ENCODE data around the gene NPM1.
A peak's percentile ranks its signal among the peaks of the same experiment; 100 is the strongest.

The NPM1 gene

GRCh38 chr5:171415115-171415730 lies 27.6 kb downstream of the NPM1 start:
- no peak for DNase-seq

DNA sequence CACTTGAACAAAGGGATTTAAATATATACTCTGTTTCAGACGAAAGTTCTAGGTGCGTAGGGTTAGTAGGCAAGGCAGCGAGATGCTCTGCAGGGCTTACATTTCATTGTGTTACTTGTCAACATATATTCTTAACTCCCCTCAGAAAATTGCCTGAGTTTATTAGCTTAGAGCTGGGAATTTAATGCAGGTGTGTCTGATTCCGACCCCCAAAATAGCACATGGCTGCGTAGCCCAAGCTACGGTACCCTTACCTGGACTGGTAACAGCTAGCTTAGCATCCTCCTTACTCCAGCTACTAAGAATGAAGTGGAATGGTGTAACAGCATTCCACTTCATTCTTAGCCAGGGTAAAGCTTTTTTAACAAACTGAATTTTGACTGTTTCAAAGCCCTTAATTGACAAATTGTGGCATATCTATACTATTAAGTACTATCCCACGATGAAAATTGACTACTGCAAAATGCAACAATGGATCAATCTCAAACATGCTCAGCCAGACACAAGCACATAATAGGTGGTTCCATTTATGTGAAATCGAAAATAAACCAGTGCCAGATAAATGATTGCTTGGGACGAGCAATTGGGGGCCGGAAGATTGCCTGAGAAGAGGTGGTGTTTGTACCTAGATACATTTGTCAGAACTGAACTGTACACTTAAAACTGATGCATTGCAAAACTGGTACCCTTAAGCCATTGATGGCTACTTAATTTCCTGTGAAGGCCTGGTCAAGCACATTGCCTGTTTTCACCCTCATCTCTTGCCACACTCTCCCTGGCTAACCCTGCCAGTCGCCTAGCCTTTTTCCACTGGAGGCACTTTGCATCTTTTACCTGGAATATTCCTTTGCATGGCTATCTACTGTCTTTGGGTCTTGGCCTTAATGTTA lies 28.8 kb downstream of the NPM1 start:
- DNase-seq: no peak

DNA sequence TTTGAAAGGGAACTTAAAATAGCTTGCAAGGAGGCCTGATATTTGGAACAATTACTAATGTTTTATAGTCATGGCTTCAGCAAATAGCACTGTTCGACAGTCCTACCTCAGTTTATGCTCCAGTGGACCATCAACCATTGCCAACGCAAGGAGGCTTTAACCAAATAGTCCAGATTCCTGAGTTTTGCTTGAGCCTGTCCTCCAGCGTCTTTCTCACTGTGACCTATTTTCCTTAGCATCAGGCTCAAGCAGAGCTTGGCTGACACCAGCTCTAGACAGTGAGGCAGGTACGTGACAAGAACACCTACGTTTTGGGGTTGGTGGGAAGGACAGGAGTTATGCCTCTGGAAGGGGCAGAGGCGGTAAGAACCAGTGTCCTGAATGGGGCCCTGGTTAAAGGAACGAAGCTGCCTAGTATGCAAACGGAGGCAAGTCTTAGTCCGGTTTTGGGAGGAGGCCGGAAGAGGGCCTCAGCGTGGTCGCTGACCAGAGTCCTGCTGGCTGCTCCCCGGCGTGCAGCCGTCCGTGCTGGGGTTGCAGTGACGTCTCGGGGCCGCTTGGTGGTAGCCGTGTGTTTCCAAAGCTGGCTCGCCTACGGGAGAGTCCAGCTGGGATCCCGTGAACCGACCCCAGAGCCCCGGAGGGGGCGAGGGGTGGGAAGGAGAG lies 30.8 kb downstream of the NPM1 start:
- peak; percentile 63 for DNase-seq

DNA sequence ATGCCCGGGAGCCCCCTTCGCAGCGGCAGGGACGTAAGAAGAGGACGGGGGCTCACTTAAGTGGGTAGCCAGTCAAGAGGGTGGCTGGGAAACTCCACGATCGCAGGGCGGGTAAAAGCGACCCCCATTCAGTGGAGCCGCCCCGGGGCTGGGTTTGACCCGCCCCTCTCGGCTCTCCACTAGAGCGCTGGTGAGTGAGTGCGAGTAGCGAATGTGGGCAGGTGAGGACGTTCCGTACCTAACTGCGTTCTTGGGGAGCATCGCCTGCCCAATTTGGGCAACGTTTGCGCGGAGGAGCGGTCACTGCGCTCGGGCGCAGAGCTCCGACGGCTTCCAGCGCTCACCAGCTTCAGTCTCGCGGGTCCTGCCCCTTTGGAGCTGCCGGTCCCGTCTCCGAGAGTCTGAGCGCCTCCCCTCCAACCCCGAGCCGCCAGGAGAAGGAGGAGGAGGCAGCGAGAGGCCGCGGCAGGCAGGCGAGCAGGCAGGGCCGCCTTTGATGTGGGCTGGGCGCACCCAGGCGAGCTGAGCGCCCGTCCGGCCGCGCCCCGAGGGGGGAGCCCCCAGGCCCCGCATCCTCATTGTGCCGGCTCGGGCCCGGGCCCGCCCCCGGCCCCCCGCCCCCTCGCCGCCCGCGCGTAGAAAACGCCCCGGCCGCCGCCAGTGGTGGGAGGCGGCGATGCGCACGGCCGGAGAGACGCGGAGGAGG lies 31.5 kb downstream of the NPM1 start, which contains the start of gene FGF18:
FGF18 (plus strand) TSS at position 666 of the 706 bp plus-strand sequence. CDS start 553 bp downstream, outside the sequence.
- peak; percentile 40 for DNase-seq

GRCh38 chr5:171419688-171420430 lies 32.2 kb downstream of the NPM1 start:
- DNase-seq: no peak

GRCh38 chr5:171420431-171421241 lies 33.0 kb downstream of the NPM1 start:
- no peak for DNase-seq

GRCh38 chr5:171421331-171422262 lies 33.9 kb downstream of the NPM1 start:
- no peak for DNase-seq

DNA sequence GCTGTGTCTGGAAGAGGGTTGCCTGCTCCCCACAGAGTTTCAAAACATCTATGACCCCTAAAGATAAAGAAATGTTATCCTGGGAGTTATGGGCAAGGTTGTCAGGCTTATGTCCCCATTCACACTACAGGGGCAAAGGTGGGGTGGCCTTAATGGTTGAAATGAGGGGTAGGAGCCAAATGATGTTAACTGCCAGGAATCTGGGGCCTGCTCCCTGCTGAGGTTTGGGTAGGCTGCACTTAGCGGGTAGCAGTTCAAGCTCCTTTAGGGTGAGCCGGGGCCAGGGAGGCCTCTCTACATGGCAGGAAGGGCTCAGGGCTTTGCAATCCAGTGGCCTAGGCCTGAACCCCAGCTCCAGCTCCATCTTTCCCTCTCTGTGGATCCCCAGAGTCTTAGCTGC lies 34.8 kb downstream of the NPM1 start:
- no peak for DNase-seq

DNA sequence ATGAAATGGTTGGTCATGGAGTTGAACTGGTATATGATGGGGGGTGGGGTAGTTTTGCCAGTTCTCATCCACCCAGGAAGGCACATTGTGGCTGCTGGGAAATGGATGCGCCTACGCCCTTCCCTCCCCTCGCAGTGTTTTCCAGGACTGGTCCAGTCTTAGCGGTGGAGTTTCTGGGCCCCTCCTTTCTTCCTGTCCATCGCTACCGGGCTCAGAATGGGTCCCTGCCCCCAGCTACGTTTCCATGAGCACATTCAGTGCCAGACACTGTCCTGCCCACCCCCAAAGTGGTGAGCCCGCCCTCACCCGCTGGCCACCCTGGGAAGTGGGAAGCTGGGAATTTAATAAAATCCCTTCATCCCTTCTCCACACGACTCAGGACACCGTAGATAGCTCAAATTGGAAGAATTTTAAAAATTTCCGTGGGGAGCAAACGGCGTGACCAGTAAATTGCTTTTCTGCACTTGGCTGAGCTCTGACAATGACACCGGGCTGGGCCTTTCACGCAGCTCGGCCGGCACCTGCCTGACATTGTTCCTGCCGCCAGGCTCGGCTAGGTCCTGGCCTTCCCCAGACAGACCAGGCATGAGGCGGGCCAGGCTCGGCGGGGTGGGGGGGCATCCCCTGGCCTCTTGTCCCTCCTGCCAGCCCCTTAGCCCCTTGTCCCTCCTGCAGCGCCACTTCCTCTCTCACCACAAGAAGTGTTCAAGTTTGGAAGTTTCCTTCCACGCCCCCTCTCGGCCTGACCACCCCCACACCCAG lies 35.4 kb downstream of the NPM1 start:
- no peak for DNase-seq

DNA sequence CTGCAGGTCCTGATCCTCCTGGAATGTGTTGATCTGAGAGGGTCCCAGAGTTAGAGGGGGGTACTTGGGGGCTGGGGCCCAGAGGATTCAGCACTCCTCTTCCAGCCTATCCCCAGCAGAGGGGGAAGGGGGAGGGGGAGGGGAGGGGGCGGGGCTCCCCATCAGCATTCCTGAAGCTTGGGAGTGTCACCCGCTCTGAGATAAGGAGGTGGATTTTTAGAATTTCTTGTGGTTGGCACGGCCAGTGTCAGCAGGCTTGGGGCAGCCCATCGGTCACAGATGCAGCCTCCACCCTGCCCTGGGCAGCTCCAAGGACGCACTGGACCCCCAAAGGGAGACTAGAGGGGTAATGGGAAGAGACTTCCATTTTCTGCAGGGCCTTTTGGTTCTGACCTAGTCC lies 37.1 kb downstream of the NPM1 start:
- no peak for DNase-seq

GRCh38 chr5:171425596-171426244 lies 38.1 kb downstream of the NPM1 start:
- DNase-seq: no peak

- no peak for DNase-seq
Measured at GRCh38 chr5:171426266-171426665, 38.6 kb downstream of the NPM1 start.

- no peak for DNase-seq
Measured at GRCh38 chr5:171426680-171427079, 39.0 kb downstream of the NPM1 start.

DNA sequence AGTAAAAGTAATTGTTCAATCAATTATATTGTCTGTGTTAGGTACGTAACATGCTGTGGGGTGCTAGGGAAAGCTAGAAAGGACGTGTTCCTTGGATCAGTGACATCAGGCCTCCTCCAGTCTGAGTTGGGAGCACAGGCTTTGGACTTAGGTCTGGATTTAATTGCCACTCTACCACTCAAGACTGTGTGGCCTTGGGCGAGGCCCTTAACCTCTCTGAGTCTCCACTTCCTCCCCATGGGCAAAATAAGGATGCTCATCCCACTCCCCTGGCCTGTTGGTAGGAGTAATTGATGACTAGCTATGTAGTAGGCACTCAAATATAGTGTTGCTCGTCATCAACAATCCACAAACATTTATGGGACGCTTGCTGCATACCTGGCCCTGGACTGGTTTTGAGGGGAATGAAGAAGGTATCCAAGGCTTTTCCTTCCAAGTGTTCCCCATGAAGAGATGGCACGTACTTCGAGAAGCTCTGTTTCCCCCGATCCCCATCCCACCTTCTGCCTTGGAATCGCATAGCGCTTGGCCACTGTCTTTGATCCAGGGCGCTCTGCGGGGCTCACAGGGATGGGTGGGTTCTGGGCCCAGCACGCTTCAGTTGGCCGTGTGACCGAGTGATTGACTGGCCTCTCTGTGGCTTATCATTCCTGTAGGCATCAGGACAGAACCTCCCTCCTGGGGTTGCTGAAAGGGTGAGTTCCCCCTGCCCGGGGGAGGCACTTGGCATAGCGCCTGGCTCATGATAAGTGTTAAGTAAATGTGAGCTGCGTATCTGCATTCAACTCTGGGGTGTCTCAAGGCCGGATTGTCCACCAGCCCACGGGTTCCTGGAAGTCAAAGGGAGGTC lies 39.9 kb downstream of the NPM1 start:
- DNase-seq: no peak

DNA sequence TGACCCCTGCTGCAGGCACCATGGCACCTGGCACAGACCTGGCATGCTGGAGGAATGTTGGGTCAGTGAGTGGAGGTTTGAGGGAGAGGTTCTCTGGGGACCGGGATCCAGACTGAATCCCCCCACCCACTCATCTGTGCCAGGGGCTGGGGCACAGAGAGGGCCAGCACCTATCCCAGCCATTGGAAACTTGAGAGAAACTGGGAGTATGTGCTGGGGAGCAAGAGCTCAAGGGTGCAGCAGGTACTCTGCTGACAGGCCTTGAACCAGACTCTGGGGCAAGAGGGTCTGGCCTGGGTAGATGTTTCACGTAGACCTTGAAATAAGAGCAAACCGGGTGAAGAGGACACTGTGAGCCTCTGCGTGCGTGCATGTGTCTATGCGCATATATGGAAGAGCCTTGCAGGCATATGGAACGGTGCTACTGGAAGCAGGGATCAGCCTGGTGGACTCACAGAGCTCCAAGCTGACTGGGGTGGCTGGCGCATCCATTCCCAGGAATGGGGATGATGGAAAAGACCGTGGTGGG lies 40.6 kb downstream of the NPM1 start:
- DNase-seq: no peak

DNA sequence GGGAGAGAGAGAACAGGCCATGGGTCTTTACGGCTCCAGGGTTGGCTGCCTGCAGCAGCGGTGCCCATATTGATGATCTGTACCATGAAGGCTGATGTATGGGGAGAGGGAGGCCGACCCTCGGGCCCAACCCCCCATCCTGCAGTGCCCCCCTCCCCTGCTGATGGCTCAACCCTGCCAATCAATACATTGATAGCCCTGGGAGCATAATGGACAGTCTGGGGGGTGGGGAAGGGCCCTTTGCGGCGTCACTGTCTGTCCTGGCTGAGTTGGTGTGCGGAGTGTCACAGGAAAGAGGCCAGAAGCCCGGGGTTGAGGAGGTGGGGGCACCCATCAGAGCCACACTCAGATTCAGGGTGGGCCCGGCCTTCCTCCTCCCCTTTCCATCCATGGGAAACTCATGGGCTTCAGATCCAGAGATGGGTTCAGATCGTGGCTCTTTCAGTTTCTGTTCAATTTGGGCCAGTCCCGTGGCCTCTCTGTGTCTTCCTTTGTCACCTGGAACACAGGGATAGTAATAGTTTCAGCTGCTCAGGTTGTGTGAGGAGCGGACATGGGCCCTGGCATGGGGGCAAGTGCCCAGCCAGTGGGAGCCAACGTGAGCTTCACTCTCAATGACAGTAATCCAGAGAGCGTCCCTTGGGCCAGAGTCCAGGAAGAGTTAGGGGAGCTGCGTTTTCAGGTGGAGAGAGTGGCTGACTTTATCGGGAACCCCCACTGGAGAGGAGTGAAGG lies 41.3 kb downstream of the NPM1 start:
- DNase-seq: no peak

GRCh38 chr5:171429543-171429910 lies 41.9 kb downstream of the NPM1 start:
- no peak for DNase-seq

Measured in activated CD4-positive, alpha-beta T cell treated with anti-CD3 and anti-CD28 coated beads, Interleukin-2, amount 50 U/mL, for 16 hours (primary cell).